Gastrocnemius medialis (tissue), 4 donors: Measurements from ENCODE around the gene CYB561D1. TPM values are rescaled to one million over a fixed set of nuclear protein-coding genes. Genes with fewer than 3 reads are reported as not detected.

ENCODE experiments used
- ATAC-seq, 2 donors: fragments of 150-250 bp; one replicate each; pipeline ENCODE4 v1.9.1; 2016
- DNase-seq, 2 donors: peaks; one replicate each; pipeline ENCODE4 v3.0.0-alpha.2; 2019
- H3K27ac ChIP-seq, 4 donors: fragments of 200-600 bp; sonication (generic); 1 replicate in 1 of 4; 2 replicates in 3 of 4; pipeline ENCODE4 v1.5.1; 2016 to 2018; ENCODE audit warnings: mild to moderate bottlenecking in 2 of 4, moderate library complexity in 1 of 4
- H3K27me3 ChIP-seq, 3 donors: fragments of 200-600 bp; sonication (generic) in 2 of 3; 1 replicate in 1 of 3; 2 replicates in 2 of 3; pipeline versions ENCODE4 v1.5.1 to v1.6.0; 2016 to 2019; ENCODE audit warnings: mild to moderate bottlenecking in 1 of 3, moderate library complexity in 1 of 3
- H3K36me3 ChIP-seq, 2 donors: fragments of 200-600 bp; sonication (generic) in 1 of 2; one replicate each; pipeline ENCODE4 v1.5.1; 2017 to 2018
- H3K4me1 ChIP-seq, 2 donors: fragments of 200-600 bp; sonication (generic) in 1 of 2; one replicate each; pipeline ENCODE4 v1.5.1; 2016 to 2017; ENCODE audit warnings: mild to moderate bottlenecking in 2 of 2
- H3K4me3 ChIP-seq, 4 donors: fragments of 200-600 bp; sonication (generic) in 3 of 4; 1 replicate in 1 of 4; 2 replicates in 3 of 4; pipeline ENCODE4 v1.5.1; 2016 to 2019; ENCODE audit warnings: mild to moderate bottlenecking in 2 of 4
- H3K9me3 ChIP-seq, 3 donors: fragments of 200-600 bp; sonication (generic) in 2 of 3; 1 replicate in 1 of 3; 2 replicates in 2 of 3; pipeline ENCODE4 v1.5.1; 2016 to 2019
- POLR2A ChIP-seq, 2 donors: fragments of 450-650 bp; IDR thresholded peaks; one replicate each; pipeline ENCODE4 v1.6.1; 2017; ENCODE audit warnings: antibody characterized with exemption in 2 of 2, mild to moderate bottlenecking in 2 of 2, moderate library complexity in 2 of 2
- in situ Hi-C, 4 donors: fragments of 200-750 bp; cut with MboI; loops; one replicate each; pipeline versions ENCODE4 v1.15.0 to v1.8.0; 2017; ENCODE audit warnings: low sequenced_read_pairs in 4 of 4
- intact Hi-C: fragments of 100-400 bp; cut with DNase I; formaldehyde crosslinking; loops from one replicate; pipeline ENCODE4 v1.15.1; 2023; ENCODE audit warnings: low total_unique reads
- total RNA-seq, 4 donors: library from RNA; depleted of rRNA; stranded (reverse); fragments of >200 nt; gene quantifications; one replicate each; pipeline versions ENCODE4 v1.1.0 to v1.2.3, GENCODE V29; 2016
- TF ChIP-seq, protein P1 (sequence below), 5 experiments: fragments of 450-650 bp in 3 of 5; fragments of 200-600 bp in 2 of 5; sonication (generic) in 2 of 5; IDR thresholded peaks in 4 of 5; conservative IDR thresholded peaks in 1 of 5; 1 replicate in 4 of 5; 2 replicates in 1 of 5; pipeline ENCODE4 v1.5.1; 2016 to 2019; ENCODE audit warnings: antibody characterized with exemption in 5 of 5, mild to moderate bottlenecking in 3 of 5, moderate library complexity in 3 of 5

CYB561D1 gene
- total RNA-seq, 4 donors from 2014 or later, result 3.1 to 8.0 (median 3.9) TPM

DNA sequence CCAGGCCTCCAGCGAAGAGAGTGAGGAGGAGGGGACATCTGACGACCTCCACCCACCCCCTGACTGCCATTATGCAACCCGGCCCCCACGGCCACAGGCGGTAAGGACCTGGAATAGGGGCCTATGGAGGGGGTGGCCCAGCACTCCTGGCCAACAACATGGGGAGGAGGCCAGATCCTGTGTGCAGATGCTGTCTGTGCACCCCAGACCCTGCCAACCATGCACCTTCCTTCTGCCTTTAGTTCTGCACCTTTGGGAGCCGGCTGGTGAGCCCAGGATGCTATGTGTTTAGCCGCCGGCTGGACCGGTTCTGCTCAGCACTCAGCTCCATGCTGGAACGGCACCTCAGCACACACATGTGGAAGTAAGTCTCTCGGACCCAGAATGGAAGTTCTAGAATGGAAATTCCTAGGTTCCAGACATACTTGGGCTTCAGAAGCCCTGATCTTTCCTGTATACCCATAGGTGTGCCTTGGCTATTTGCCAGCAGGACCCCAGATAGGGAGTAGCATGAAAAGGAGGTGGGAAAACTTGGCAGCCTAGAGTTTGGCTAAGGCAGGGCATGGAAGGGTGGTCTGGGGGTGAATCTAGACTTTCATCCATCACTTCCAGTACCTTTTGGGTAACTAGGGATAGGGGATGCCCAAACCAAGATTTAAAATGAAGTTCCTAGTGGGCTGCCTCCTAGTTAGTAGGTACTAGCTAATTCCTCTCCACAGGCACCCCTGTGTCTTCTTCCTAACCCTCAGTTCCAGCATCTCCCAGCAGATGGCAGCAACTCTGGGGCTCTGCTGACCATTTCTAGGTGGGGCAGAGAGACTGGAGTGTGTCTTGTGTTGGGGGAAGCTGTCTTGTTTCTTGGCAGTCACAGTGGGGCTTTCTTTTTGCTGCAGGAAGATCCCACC lies 3.6 kb upstream of the CYB561D1 start:
- no peak overlapping the region for H3K4me3 ChIP-seq
- no peaks in the 10 kb centered on the region for H3K9me3 ChIP-seq
- in situ Hi-C loops (loop anchor here in 2 of 4 donors (5.0 kb wide), 1 partner anchor 42 kb away; no protein-coding TSS in a partner anchor), intact Hi-C loops (loop anchor here (5.0 kb wide), 1 partner anchor 127 kb away; the partner anchor contains the start of genes AMPD2 and GNAT2)
- H3K27me3 ChIP-seq, result no peaks in the 10 kb centered on the region
- DNase-seq, result peak; percentile 38 to 71
- peaks cover 0 to 26% of the 10 kb centered on the region in 2 donors for H3K36me3 ChIP-seq
- TF ChIP-seq, protein P1, sequence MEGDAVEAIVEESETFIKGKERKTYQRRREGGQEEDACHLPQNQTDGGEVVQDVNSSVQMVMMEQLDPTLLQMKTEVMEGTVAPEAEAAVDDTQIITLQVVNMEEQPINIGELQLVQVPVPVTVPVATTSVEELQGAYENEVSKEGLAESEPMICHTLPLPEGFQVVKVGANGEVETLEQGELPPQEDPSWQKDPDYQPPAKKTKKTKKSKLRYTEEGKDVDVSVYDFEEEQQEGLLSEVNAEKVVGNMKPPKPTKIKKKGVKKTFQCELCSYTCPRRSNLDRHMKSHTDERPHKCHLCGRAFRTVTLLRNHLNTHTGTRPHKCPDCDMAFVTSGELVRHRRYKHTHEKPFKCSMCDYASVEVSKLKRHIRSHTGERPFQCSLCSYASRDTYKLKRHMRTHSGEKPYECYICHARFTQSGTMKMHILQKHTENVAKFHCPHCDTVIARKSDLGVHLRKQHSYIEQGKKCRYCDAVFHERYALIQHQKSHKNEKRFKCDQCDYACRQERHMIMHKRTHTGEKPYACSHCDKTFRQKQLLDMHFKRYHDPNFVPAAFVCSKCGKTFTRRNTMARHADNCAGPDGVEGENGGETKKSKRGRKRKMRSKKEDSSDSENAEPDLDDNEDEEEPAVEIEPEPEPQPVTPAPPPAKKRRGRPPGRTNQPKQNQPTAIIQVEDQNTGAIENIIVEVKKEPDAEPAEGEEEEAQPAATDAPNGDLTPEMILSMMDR (IDR thresholded peaks at IDR 0.05 in 4 of 5, conservative IDR thresholded peaks at IDR 0.05 in 1 of 5), result peak; percentile 68 to 87 (median 77)
- TF ChIP-seq POLR2A (IDR thresholded peaks at IDR 0.05), result no peak
- H3K4me1 ChIP-seq, result peaks cover 11 to 27% of the 10 kb centered on the region in 2 donors
- peak overlapping the region in 3 of 4 donors; percentile 0 to 62 (median 26) for H3K27ac ChIP-seq
- peak; percentile 43 to 71 for ATAC-seq

DNA sequence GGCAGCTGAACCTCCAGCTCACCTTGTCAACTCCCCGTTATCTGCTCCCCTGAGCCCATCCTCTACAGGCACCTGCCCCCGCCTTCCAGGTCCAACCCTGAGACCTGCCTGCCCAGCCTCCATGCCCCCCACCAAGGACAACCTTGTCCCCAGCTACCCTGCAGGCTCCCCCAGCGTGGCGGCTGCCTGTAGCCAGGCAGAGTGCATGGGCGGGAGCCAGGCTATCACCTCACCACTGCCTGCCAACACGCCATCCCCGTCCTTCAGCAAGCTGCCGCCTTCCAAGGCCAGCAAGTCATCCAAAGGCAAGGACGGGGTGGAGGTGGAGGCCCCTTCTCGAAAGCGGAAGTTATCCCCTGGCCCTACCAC lies 3.0 kb upstream of the CYB561D1 start:
- Histone ChIP-seq H3K9me3 (no peaks in the 10 kb centered on the region), H3K27me3 (no peaks in the 10 kb centered on the region), H3K36me3 (peaks cover 0 to 31% of the 10 kb centered on the region in 2 donors), H3K27ac (peak overlapping the region in 3 of 4 donors; percentile 0 to 62 (median 26)), H3K4me3 (no peak overlapping the region), H3K4me1 (peaks cover 11 to 27% of the 10 kb centered on the region in 2 donors)
- no peak for DNase-seq
- no peak for ATAC-seq
- intact Hi-C loops, result loop anchor here (5.0 kb wide), 1 partner anchor 126 kb away; the partner anchor contains the start of genes AMPD2 and GNAT2
- in situ Hi-C loops, result loop anchor here in 2 of 4 donors (5.0 kb wide), 1 partner anchor 41 kb away; no protein-coding TSS in a partner anchor
- TF ChIP-seq, protein P1 (IDR thresholded peaks at IDR 0.05 in 4 of 5, conservative IDR thresholded peaks at IDR 0.05 in 1 of 5), result no peak
- TF ChIP-seq POLR2A (IDR thresholded peaks at IDR 0.05), result no peak

DNA sequence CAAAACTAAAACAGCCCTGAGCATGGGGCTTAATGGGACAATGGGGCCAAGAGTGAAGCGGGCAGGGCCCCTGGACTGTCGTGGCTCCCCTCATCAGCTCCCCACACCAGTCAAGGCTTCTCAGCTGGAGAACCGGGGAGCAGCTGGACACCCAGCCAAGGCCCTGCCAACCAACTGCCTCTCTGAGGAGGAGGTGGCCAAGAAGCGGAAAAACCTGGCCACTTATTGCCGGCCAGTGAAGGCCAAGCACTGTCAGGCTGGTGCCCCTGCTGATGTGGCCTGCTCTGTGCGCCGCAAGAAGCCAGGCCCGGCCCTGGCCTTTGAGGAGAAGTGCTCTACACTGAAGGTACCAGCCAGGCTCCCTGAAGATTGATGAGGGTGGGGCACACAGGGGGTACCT lies 2.5 kb upstream of the CYB561D1 start:
- Histone ChIP-seq H3K27me3 (no peaks in the 10 kb centered on the region), H3K4me3 (no peak overlapping the region), H3K36me3 (peaks cover 0 to 35% of the 10 kb centered on the region in 2 donors), H3K4me1 (peaks cover 11 to 27% of the 10 kb centered on the region in 2 donors), H3K27ac (peak overlapping the region in 3 of 4 donors; percentile 0 to 62 (median 26)), H3K9me3 (no peaks in the 10 kb centered on the region)
- intact Hi-C loops, result loop anchor here (5.0 kb wide), 1 partner anchor 126 kb away; the partner anchor contains the start of genes AMPD2 and GNAT2
- TF ChIP-seq POLR2A (IDR thresholded peaks at IDR 0.05), result no peak
- TF ChIP-seq, protein P1 (IDR thresholded peaks at IDR 0.05 in 4 of 5, conservative IDR thresholded peaks at IDR 0.05 in 1 of 5), result no peak
- DNase-seq, result no peak
- in situ Hi-C loops, result loop anchor here in 2 of 4 donors (5.0 kb wide), 1 partner anchor 41 kb away; no protein-coding TSS in a partner anchor
- ATAC-seq, result no peak

DNA sequence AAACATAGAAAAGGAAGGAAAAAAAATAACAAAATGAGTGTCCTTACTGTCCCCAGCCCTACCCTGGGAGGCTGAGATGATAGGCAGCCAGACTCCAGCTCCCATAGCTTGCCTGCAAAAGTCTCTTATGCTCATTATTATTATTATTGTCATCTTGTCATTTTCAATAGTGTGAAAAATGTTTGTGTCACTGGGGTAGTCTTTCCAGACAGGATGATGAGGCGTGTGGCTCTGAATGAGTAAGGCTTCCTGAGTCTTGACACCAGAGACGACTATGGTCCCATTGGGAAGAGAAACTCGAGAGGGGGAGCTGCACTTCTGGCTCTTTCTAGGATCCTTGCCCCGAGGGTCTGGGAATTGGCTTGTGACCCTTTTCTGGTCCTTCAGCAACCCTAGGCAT lies 1.1 kb upstream of the CYB561D1 start:
- H3K27ac ChIP-seq, result peak overlapping the region in 1 of 4 donors; percentile 86
- no peak for TF ChIP-seq POLR2A (IDR thresholded peaks at IDR 0.05)
- TF ChIP-seq, protein P1 (IDR thresholded peaks at IDR 0.05 in 4 of 5, conservative IDR thresholded peaks at IDR 0.05 in 1 of 5), result no peak
- no peaks in the 10 kb centered on the region for H3K27me3 ChIP-seq
- no peaks in the 10 kb centered on the region for H3K9me3 ChIP-seq
- no peak overlapping the region for H3K4me3 ChIP-seq
- in situ Hi-C loops, result loop anchor here in 2 of 4 donors (5.0 kb wide), 1 partner anchor 40 kb away; no protein-coding TSS in a partner anchor
- intact Hi-C loops, result loop anchor here (1.0 to 5.0 kb wide), 2 partner anchors 40 to 125 kb away; partner anchors contain the start of genes AMPD2 and GNAT2
- peaks cover 0 to 49% of the 10 kb centered on the region in 2 donors for H3K36me3 ChIP-seq
- DNase-seq (no peak), ATAC-seq (no peak)
- H3K4me1 ChIP-seq, result peaks cover 11 to 27% of the 10 kb centered on the region in 2 donors
